GM12892 (cell line): ENCODE data around the gene ATOH1.

ENCODE experiments used
- POLR2A ChIP-seq: IDR thresholded peaks from 2 replicates; pipeline ENCODE4 v1.6.1; 2011; ENCODE audit warnings: low read depth, low read length, control low read depth
- POLR2AphosphoS5 ChIP-seq: IDR thresholded peaks from 2 replicates; pipeline ENCODE4 v1.6.1; 2011; ENCODE audit warnings: low read depth, low read length, control low read depth
- TAF1 ChIP-seq: IDR thresholded peaks from 2 replicates; pipeline ENCODE4 v1.6.1; 2011; ENCODE audit warnings: low read depth, mild to moderate bottlenecking, control low read depth, low read length, borderline replicate concordance

DNA sequence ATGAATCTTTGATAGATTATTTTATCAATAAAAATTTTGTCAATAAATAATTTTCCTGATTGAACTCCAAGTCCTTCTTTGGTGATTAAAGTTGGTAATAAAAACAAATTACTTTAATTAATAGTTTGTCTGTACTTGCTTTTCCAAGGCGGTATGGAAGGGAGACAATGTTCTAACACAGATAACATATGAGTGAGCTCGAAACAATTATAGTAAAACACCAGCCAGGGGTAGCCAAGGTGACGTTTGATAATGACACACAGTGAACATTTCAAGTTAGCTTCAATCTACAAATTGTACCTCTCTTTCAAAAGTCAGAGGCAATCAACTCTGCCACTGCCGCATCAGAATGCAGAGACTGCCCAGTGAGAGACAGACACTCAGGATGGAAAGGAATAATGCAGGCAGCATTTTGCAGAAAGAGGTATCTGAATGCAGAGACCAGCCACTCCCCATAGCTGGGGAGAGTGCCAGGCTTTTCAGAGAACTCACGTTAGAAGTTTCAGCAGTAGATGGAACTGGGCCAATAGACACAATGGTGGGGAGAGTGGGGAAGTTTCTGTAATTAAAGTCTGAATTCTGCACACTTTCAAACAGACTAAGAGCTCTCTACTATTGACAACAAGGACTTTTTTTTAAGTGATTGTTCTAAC, 18.1 kb upstream of the ATOH1 start:
- TF ChIP-seq POLR2A, result no peak
- no peak for TF ChIP-seq POLR2AphosphoS5
- TF ChIP-seq TAF1, result no peak
